ENCODE data around the gene TTLL12. TPM values are rescaled to one million over a fixed set of nuclear protein-coding genes. Genes with fewer than 3 reads are reported as not detected.

TTLL12 gene
- total and polyA plus RNA-seq, 2 of the 8 experiments (the other 6 are each of a cell fraction or from before 2014, with no cell fraction given) = 101 to 124 TPM

- no peaks in the 10 kb centered on the region for H3K79me2 ChIP-seq (ENCODE audit: control insufficient read depth in 1 of 2, insufficient read depth in 2 of 2, low read length in 2 of 2)
- TF ChIP-seq FOSL1 (IDR thresholded peaks at IDR 0.05; ENCODE audit: insufficient read depth, low read depth, low read length) = no peak
- TF ChIP-seq TAF1 (IDR thresholded peaks at IDR 0.05; ENCODE audit: low read depth, low read length) = no peak
- no peak for TF ChIP-seq CHD2 (IDR thresholded peaks at IDR 0.05; ENCODE audit: low read length)
- no peak for TF ChIP-seq TBP (IDR thresholded peaks at IDR 0.05; ENCODE audit: low read depth, low read length)
- H3K79me1 ChIP-seq (ENCODE audit: low read depth, low read length) = peaks cover 3% of the 10 kb centered on the region
- H3K9me3 ChIP-seq (ENCODE audit: insufficient read depth in 2 of 2, low read depth in 1 of 2, low read length in 1 of 2) = no peaks in the 10 kb centered on the region
- H3K4ac ChIP-seq (replicated peaks; ENCODE audit: insufficient read length, low read depth, low read length) = no peak overlapping the region
- no peaks in the 10 kb centered on the region for H3K23me2 ChIP-seq (ENCODE audit: low read depth, low read length)
- no peak overlapping the region for H4K91ac ChIP-seq (replicated peaks; ENCODE audit: insufficient read length, low read length)
- H3K4me3 ChIP-seq (ENCODE audit: extremely low read depth in 1 of 4, insufficient read depth in 2 of 4, low read depth in 3 of 4, low read length in 4 of 4) = no peak overlapping the region
- H3K18ac ChIP-seq (ENCODE audit: extremely low read depth, low read length) = no peak overlapping the region
- H3K4me1 ChIP-seq (replicated peaks in 1 of 4; ENCODE audit: control insufficient read depth in 3 of 4, insufficient read depth in 4 of 4, low read length in 3 of 4) = peaks cover 0 to 6% (median 0%) of the 10 kb centered on the region in 4 experiments; a peak in 3 of 7 replicates
- 86% methylated on average over 17 of the region's 17 CpGs; no CpG with 5 or more reads in 1 of the 2 experiments for WGBS, 2 experiments (ENCODE audit: extremely low coverage in 1 of 2, insufficient coverage in 1 of 2, insufficient read length in 1 of 2, insufficient replicate concordance in 2 of 2, low coverage in 1 of 2, low lambda C conversion rate in 2 of 2, missing lambda C conversion rate in 1 of 2)
- peaks cover 3 to 13% of the 10 kb centered on the region in 2 experiments for H4K20me1 ChIP-seq (replicated peaks in 1 of 2; ENCODE audit: control insufficient read depth in 1 of 2, insufficient read depth in 2 of 2, low read length in 2 of 2)
- no peak overlapping the region for H2BK15ac ChIP-seq (ENCODE audit: low read length)
- DNase-seq (ENCODE audit: low read depth in 1 of 2, low spot score in 2 of 2) = no peak
- H4K8ac ChIP-seq (ENCODE audit: extremely low read depth, insufficient read depth, low read length) = no peak overlapping the region
- CTCF ChIA-PET (ENCODE audit: partially characterized antibody) = interaction anchor here (0.6 to 2.2 kb wide), 10 partner anchors 8 to 825 kb away, joined by 3 to 6 read pairs (median 4); no protein-coding TSS in a partner anchor
- H3K27me3 ChIP-seq (replicated peaks in 1 of 4; ENCODE audit: control insufficient read depth in 3 of 4, extremely low read depth in 1 of 4, insufficient read depth in 3 of 4, low read length in 3 of 4) = no peaks in the 10 kb centered on the region
- no peak overlapping the region for H2BK20ac ChIP-seq (ENCODE audit: low read length)
- peaks cover 2 to 7% (median 3%) of the 10 kb centered on the region in 4 experiments; a peak in 4 of 8 replicates for H3K36me3 ChIP-seq (ENCODE audit: control insufficient read depth in 2 of 4, insufficient read depth in 4 of 4, low read length in 3 of 4)
- no peak overlapping the region for H2BK120ac ChIP-seq (replicated peaks; ENCODE audit: low read depth, low read length)
- no peak overlapping the region for H3K4me2 ChIP-seq (ENCODE audit: insufficient read depth in 1 of 2, low read depth in 2 of 2, low read length in 2 of 2)
- H2BK5ac ChIP-seq (ENCODE audit: low read depth, low read length) = no peak overlapping the region
- no peak overlapping the region for H3K14ac ChIP-seq (ENCODE audit: insufficient read length)
- no peak for FAIRE-seq
- no peak overlapping the region for H3K56ac ChIP-seq (replicated peaks; ENCODE audit: insufficient read length, low read depth, low read length)
- H2AK5ac ChIP-seq (ENCODE audit: low read depth, low read length) = no peak overlapping the region
- POLR2A ChIA-PET (ENCODE audit: partially characterized antibody) = interaction anchor here (0.7 kb wide), 1 partner anchor 9 kb away, joined by 3 read pairs; no protein-coding TSS in a partner anchor
- no peak overlapping the region for H3K9ac ChIP-seq (replicated peaks in 1 of 4; ENCODE audit: extremely low read depth in 1 of 4, low read depth in 3 of 4, low read length in 3 of 4)
- H2BK12ac ChIP-seq (ENCODE audit: low read depth, low read length) = no peak overlapping the region
- H3K23ac ChIP-seq (ENCODE audit: insufficient read length) = no peak overlapping the region
- H4K5ac ChIP-seq (ENCODE audit: insufficient read length, low read depth, low read length) = no peak overlapping the region
- H3K27ac ChIP-seq (ENCODE audit: low read depth, low read length) = no peak overlapping the region
- no peak overlapping the region for H2AFZ ChIP-seq (ENCODE audit: low read length)
Observed at GRCh38 chr22:43127166-43127908, 59.6 kb downstream of the TTLL12 start.
